Smooth muscle cell of the brain vasculature (primary cell): ENCODE measurements around the gene PRRT3.
"Not testable (repeated sequence)": the region's sequence is repeated elsewhere in the genome, so short reads cannot be mapped to it uniquely, and the experiment has no call there.

Source experiments
- DNase-seq: peaks from one replicate; pipeline ENCODE4 v3.0.0-alpha.2; 2012; ENCODE audit warnings: low read depth, low spot score

Gene PRRT3

GRCh38 chr3:9947025-9947995 lies 4.9 kb downstream of the PRRT3 start:
- peak; percentile 31 for DNase-seq

DNA sequence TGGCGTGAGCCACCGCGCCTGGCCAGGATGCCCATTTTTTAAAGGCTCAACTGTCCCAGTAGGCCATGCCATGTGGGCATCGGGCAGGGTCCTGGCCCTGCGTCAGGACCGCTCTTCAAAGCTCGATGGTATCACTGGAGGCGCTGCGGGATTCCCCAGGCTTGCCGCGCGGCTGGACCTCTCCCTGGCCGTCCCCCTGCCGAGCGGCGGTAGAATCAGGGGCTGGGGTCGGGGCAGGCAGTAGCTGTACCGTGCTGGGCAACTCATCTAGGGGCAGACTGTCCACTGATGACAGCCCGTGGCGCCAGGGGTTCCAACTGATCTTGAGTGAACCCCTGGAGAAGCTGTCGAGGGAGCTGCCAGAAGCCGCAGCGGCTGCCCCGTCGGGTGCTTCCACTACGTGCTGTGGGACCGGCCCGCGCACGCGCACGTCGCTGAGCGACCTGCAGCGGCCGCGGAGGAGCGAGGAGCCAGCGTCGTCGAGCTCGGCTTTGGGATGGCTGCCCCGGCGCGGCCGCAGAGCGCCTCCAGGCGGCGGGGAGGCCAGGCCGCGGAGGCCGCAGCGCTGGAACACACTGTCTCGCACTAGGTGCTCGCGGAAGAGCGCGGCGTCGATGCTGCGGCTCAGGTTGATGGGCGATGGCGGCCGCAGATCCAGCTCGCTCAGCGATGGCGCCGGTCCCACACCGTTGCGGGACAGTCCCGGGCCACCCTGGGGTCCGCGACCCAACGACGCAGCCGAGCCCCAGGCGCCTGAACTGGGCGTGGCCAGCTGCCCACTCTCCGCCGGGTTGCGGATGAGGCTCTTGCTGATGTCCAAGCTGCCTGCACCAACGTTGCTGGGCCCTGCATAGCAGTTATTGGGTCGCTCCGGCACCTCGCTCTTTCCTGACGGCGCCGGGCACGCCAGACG lies 5.8 kb downstream of the PRRT3 start:
- DNase-seq: peak; percentile 74

- DNase-seq: no peak
These were observed 6.8 kb downstream of the PRRT3 start for GRCh38 chr3:9945358-9945757.

DNA sequence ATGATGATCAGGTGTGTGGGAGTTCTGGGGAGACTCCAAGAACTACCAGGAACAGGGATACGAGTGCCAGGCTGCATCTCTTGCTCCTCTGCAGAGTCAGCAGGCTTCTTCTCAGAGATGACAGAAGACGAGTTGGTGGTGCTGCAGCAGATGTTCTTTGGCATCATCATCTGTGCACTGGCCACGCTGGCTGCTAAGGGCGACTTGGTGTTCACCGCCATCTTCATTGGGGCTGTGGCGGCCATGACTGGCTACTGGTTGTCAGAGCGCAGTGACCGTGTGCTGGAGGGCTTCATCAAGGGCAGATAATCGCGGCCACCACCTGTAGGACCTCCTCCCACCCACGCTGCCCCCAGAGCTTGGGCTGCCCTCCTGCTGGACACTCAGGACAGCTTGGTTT lies 7.9 kb downstream of the PRRT3 start:
- DNase-seq: no peak

GRCh38 chr3:9942934-9943690 lies 9.1 kb downstream of the PRRT3 start:
- DNase-seq: no peak

GRCh38 chr3:9942164-9942563 lies 10.0 kb downstream of the PRRT3 start:
- no peak for DNase-seq

- no peak for DNase-seq
These were observed 11.5 kb downstream of the PRRT3 start for GRCh38 chr3:9940746-9941145.

DNA sequence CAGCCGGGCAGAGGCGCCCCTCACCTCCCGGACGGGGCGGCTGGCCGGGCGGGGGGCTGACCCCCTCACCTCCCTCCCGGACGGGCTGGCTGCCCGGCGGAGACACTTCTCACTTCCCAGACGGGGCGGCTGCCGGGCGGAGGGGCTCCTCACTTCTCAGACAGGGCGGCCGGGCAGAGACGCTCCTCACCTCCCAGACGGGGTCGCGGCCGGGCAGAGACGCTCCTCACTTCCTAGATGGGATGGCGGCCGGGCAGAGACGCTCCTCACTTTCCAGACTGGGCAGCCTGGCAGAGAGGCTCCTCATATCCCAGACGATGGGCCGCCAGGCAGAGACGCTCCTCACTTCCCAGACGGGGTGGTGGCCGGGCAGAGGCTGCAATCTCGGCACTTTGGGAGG lies 12.3 kb downstream of the PRRT3 start:
- DNase-seq: not testable (repeated sequence)

GRCh38 chr3:9938966-9939365 lies 13.2 kb downstream of the PRRT3 start:
- no peak for DNase-seq

DNA sequence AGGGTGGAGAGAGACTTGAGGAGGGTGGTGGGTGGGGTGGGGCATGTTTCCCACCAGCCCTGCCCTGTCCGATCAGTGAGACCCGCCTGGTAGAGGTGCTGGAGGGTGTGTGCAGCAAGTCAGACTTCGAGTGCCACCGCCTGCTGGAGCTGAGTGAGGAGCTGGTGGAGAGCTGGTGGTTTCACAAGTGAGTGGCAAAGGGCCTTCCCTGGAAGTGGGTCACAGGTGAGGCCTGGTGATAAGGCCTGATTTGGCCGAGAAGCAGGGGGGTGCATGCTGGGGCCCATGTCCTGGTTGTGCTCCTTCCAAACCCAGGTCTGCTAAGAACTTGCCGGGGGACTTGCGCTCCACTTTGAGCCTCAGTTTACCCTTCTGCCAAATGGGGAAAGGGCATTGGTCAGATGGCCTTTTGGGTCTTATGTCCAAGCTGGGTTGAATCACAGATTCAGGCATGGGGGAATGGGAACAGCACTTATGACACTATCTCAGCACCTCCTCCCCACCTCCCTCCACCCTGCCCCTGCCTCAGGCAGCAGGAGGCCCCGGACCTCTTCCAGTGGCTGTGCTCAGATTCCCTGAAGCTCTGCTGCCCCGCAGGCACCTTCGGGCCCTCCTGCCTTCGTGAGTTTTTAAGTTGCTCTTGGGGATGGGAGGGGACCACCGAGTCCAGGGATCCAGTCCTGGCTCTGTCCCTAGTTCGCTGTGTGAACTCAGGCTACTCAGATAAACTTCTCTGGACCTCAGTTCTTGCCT lies 14.5 kb downstream of the PRRT3 start:
- no peak for DNase-seq

DNA sequence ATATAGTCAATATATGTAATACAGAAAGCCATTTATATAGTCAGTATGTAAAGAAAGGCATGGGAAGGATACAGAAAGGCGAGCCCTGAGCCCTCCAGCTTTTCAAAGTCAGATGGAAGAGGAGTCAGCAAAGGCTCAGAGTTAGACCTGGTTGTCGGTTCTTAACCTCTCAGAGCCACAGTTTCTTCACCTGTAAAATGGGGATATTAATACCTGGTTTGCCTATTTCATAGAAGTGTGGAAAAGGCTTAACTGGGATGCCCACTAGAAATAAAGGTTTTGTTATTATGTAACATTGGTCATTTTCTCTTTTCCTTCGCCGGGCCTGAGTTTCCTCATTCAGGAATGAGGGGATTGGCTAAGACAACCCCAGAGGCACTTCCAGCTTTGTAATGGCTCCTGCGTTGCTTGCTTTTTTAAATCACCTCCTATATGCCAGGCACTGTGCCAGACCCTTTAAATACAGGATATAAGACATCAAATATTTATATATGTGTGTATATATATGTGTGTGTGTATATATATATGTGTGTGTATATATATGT lies 16.2 kb downstream of the PRRT3 start:
- DNase-seq: no peak

DNA sequence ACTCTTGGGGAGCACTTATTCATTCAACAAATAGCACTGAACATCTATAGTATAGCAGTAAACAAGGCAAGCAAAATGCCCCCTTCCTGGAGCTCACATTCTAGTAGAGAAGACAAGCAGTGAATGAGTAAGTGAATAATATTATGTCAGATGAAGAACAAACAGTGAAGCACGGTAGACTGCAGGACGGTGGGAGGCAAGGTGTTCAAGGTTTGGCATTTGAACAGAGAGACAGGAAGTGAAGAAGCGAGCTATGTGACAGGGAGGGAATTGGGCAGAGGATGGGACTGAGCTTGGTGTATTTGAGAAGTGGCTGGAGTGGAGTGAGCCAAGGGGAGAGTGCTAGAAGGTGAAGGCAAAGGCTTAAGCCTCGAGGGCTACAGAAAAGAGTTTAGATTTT lies 17.2 kb downstream of the PRRT3 start:
- no peak for DNase-seq

DNA sequence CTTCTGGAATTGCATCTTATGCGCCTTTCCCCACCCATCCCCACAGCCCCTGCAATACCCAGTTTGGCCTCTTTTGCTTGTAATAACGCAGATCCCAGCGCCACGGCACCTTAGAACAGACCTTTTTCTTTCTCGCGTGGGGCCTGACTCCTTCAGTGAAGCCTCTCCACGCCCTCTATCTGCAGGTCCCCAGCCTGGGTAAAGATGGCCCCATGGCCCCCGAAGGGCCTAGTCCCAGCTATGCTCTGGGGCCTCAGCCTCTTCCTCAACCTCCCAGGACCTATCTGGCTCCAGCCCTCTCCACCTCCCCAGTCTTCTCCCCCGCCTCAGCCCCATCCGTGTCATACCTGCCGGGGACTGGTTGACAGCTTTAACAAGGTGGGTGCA lies 18.0 kb downstream of the PRRT3 start:
- DNase-seq: no peak

GRCh38 chr3:9933561-9934234 lies 18.5 kb downstream of the PRRT3 start, which contains the start of gene CRELD1:
Gene CRELD1 (plus strand): TSS chr3:9933834. CDS start chr3:9934439, 605 bp downstream.
- DNase-seq: peak; percentile 85

GRCh38 chr3:9932843-9933560 lies 19.2 kb downstream of the PRRT3 start:
- peak; percentile 73 for DNase-seq

- DNase-seq: no peak
These were observed 19.7 kb downstream of the PRRT3 start for GRCh38 chr3:9932535-9932842.

DNA sequence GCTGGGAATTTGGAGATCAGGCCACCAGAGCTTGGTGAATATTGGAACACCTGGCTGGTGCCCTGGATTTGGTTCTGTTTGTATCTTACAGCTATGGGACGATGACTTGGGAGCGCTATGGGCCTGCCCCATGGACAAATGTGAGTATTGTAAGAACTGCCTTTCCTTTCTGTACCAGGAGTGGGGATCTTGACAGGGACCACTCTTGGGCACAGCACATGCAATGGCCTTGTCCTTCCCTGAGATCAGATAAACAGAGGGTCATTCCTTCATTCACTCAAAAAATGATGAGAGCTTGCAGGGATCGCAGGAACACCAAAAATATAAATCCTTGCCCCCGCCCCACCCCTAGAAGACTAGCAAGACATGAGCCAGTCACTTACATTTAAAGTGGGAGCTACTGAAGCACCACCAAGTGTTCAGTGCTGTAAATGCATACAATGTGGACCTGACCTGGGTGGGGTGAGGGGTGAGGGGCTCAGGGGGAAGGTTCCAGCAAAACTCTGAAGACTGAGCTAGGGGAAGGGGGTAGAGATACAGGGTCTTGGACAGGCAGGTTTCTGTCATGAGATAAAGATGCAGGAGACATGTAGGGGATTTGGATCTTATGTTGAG lies 21.3 kb downstream of the PRRT3 start:
- DNase-seq: no peak

DNA sequence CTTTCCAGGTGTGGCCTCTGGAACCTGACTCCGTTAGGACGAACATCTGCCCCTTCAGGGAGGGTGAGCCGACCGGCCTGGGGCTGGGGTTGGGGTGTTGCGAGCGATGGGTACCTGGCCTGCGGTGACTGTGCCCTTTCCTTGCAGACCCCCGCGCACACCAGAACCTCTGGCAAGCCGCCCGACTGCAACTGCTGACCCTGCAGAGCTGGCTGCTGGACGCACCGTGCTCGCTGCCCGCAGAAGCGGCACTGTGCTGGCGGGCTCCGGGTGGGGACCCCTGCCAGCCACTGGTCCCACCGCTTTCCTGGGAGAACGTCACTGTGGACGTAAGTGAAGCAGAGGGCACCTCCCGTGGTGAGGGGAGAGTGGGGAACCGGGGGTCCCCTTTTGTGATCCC lies 24.1 kb downstream of the PRRT3 start:
- no peak for DNase-seq
